Tibial artery (tissue), 4 donors: Measurements from ENCODE around the gene NKX6-2.

Experiments
- DNase-seq, 2 donors: peaks; one replicate each; pipeline ENCODE4 v3.0.0-alpha.2; 2019
- H3K27ac ChIP-seq, 2 donors: fragments of 200-600 bp; sonication (generic) in 1 of 2; 1 replicate in 1 of 2; 2 replicates in 1 of 2; pipeline ENCODE4 v1.5.1; 2018 to 2019; ENCODE audit warnings: mild to moderate bottlenecking in 1 of 2
- H3K27me3 ChIP-seq, 2 donors: fragments of 200-600 bp; sonication (generic) in 1 of 2; one replicate each; pipeline versions ENCODE4 v1.5.1 to v1.6.0; 2016 to 2019
- H3K36me3 ChIP-seq, 3 donors: fragments of 200-600 bp; sonication (generic) in 2 of 3; one replicate each; pipeline ENCODE4 v1.5.1; 2016 to 2019; ENCODE audit warnings: mild to moderate bottlenecking in 2 of 3
- H3K4me1 ChIP-seq, 4 donors: fragments of 200-600 bp; sonication (generic) in 2 of 4; 1 replicate in 3 of 4; 2 replicates in 1 of 4; pipeline ENCODE4 v1.5.1; 2016 to 2019
- H3K4me3 ChIP-seq, 2 donors: fragments of 200-600 bp; sonication (generic) in 1 of 2; 1 replicate in 1 of 2; 2 replicates in 1 of 2; pipeline ENCODE4 v1.5.1; 2018 to 2019; ENCODE audit warnings: mild to moderate bottlenecking in 2 of 2
- H3K9me3 ChIP-seq, 3 donors: fragments of 200-600 bp; sonication (generic) in 1 of 3; one replicate each; pipeline ENCODE4 v1.5.1; 2016 to 2019
- CTCF ChIP-seq, 2 experiments: fragments of 200-600 bp in 1 of 2; fragments of 450-650 bp in 1 of 2; IDR thresholded peaks; one replicate each; pipeline ENCODE4 v1.5.1; 2017 to 2019; ENCODE audit warnings: antibody characterized with exemption in 2 of 2, mild to moderate bottlenecking in 1 of 2, moderate library complexity in 1 of 2
- intact Hi-C: fragments of 100-400 bp; cut with DNase I; formaldehyde crosslinking; loops from one replicate; pipeline ENCODE4 v1.15.0; 2023; ENCODE audit warnings: low total_unique reads

NKX6-2 gene

GRCh38 chr10:132815168-132815857 is 29.4 kb upstream of the NKX6-2 start:
- Histone ChIP-seq H3K27me3 (peaks cover 0 to 66% of the 10 kb centered on the region in 2 donors), H3K36me3 (no peaks in the 10 kb centered on the region), H3K9me3 (no peaks in the 10 kb centered on the region), H3K27ac (no peak overlapping the region), H3K4me3 (no peak overlapping the region), H3K4me1 (no peaks in the 10 kb centered on the region)
- intact Hi-C loops: no loop called here
- TF ChIP-seq CTCF (IDR thresholded peaks at IDR 0.05): no peak
- peak in 1 of 2 donors; percentile 48 for DNase-seq

GRCh38 chr10:132814469-132814856 is 28.5 kb upstream of the NKX6-2 start:
- Histone ChIP-seq H3K4me1 (no peaks in the 10 kb centered on the region), H3K27me3 (peaks cover 0 to 70% of the 10 kb centered on the region in 2 donors), H3K9me3 (no peaks in the 10 kb centered on the region), H3K27ac (no peak overlapping the region), H3K36me3 (no peaks in the 10 kb centered on the region), H3K4me3 (no peak overlapping the region)
- DNase-seq: peak in 1 of 2 donors; percentile 57
- intact Hi-C loops: no loop called here
- TF ChIP-seq CTCF (IDR thresholded peaks at IDR 0.05): no peak

GRCh38 chr10:132813560-132814468 is 27.9 kb upstream of the NKX6-2 start:
- H3K4me1 ChIP-seq: no peaks in the 10 kb centered on the region
- H3K9me3 ChIP-seq: no peaks in the 10 kb centered on the region
- peaks cover 0 to 76% of the 10 kb centered on the region in 2 donors for H3K27me3 ChIP-seq
- H3K27ac ChIP-seq: no peak overlapping the region
- peak in 1 of 2 donors; percentile 55 for DNase-seq
- TF ChIP-seq CTCF (IDR thresholded peaks at IDR 0.05): no peak
- H3K36me3 ChIP-seq: no peaks in the 10 kb centered on the region
- H3K4me3 ChIP-seq: no peak overlapping the region
- intact Hi-C loops: no loop called here

- Histone ChIP-seq H3K27ac (no peak overlapping the region), H3K4me1 (no peaks in the 10 kb centered on the region), H3K27me3 (peaks cover 0 to 78% of the 10 kb centered on the region in 2 donors), H3K9me3 (no peaks in the 10 kb centered on the region), H3K36me3 (no peaks in the 10 kb centered on the region), H3K4me3 (no peak overlapping the region)
- DNase-seq: peak in 1 of 2 donors; percentile 42
- no peak for TF ChIP-seq CTCF (IDR thresholded peaks at IDR 0.05)
- intact Hi-C loops: no loop called here
Observed at GRCh38 chr10:132813001-132813401, 27.1 kb upstream of the NKX6-2 start.

GRCh38 chr10:132812520-132812919 is 26.6 kb upstream of the NKX6-2 start:
- no peak for DNase-seq
- intact Hi-C loops: no loop called here
- H3K27ac ChIP-seq: no peak overlapping the region
- no peak overlapping the region for H3K4me3 ChIP-seq
- no peaks in the 10 kb centered on the region for H3K36me3 ChIP-seq
- H3K4me1 ChIP-seq: no peaks in the 10 kb centered on the region
- H3K27me3 ChIP-seq: peaks cover 0 to 74% of the 10 kb centered on the region in 2 donors
- H3K9me3 ChIP-seq: no peaks in the 10 kb centered on the region
- TF ChIP-seq CTCF (IDR thresholded peaks at IDR 0.05): no peak
